Epithelial cell of alveolus of lung (primary cell): ENCODE results near the gene COL4A2. TPM values are rescaled to one million over a fixed set of nuclear protein-coding genes. Genes with fewer than 3 reads are reported as not detected.

Source experiments
- total RNA-seq: library from RNA; depleted of rRNA; stranded (reverse); fragments of >200 nt; gene quantifications from 2 replicates; pipeline ENCODE4 v1.2.1, GENCODE V29; 2015

Gene COL4A2
- total RNA-seq = 511 and 764 TPM in 2 replicates

DNA sequence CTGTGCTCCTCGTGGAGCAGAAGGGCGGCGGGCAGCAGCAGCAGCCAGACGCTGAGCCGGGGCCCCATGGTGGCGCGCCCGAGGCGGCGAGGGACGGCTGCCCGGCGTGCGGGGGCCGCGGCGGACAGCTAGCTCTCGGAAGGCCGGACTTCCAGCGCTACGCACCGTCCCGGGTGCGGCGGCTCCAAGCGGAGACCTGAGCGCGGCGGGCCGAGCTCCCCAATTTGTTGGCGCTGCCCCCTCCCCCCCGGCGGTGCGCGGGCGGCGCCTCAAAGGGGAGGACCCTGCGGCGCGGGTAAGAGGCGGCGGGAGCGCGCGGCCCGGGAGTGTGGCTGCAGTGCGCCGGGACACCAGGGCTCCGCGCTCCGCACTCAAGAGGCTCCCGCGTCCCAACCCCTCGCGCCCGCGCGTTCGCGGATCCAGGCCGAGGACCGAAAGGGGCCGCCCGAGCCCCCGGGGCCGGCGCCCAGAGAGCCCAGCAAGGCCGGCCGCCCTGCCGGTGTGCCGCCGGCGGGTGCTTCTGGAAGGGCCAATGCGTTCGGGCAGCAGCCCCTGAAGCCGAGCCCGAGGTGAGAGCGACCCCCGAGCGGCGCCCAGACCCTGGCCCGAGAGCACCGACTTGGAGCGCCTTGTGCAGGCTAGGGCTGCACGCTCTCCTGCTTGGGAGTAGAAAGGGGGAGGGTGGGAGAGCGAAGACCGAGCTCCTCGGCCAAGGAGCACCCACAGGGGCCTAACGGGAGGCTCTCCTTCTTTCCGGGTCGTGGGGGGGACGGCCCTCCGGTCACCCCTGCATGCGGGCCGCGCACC is at the start of gene COL4A2, which contains the start of gene COL4A1:
TSS of gene COL4A2 (plus strand) at position 325 of the 807 bp plus-strand sequence. CDS start 620 bp downstream, outside the sequence.
TSS of gene COL4A1 (minus strand) at position 198 of the 807 bp plus-strand sequence. CDS start at position 68, 130 bp downstream.

GRCh38 chr13:110561344-110562035 is 254.4 kb downstream of the COL4A2 start, which contains the start of gene RAB20:
RAB20 (minus strand) TSS chr13:110561722; CDS start chr13:110561519, 203 bp downstream.

Other genes with a start within 250 kb of the COL4A2 start
- 318 and 988 TPM in 2 replicates for gene COL4A1, start 127 bp upstream of the COL4A2 start, total RNA-seq